Posterior cingulate gyrus (tissue), 11 donors: ENCODE measurements around the gene MCTP1.
"Not testable (repeated sequence)": the region's sequence is repeated elsewhere in the genome, so short reads cannot be mapped to it uniquely, and the experiment has no call there.

Experiments
- DNase-seq, 10 donors: peaks; one replicate each; pipeline versions ENCODE4 v3.0.0 to v3.0.0-alpha.2; 2020 to 2021; ENCODE audit warnings: mixed read lengths in 3 of 10
- intact Hi-C: fragments of 100-400 bp; cut with DNase I; formaldehyde crosslinking; loops from one replicate; pipeline ENCODE4 v1.15.1; 2023

Gene MCTP1

DNA sequence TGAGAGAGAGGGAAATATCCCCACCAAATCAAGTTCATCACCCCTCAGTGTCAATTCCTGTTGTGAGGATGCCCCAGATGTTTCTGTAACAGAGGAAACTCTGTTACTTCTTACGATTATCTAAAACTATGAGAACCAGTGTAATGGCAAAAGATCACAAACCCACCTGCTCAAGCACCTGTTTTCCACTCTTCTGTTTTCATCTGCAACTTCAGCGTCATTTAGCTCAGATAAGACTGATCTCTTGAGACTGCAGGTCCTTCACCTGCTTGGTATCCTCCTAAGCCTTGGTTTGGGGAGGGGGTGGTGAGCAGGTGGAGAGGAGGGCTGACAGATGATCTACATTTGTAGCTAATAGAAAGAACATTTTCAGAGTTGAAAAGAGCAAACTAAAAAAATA is 437.2 kb downstream of the MCTP1 start:
- DNase-seq: no peak
- intact Hi-C loops: no loop called here

GRCh38 chr5:94847019-94847418 is 437.9 kb downstream of the MCTP1 start:
- intact Hi-C loops: no loop called here
- DNase-seq: no peak

DNA sequence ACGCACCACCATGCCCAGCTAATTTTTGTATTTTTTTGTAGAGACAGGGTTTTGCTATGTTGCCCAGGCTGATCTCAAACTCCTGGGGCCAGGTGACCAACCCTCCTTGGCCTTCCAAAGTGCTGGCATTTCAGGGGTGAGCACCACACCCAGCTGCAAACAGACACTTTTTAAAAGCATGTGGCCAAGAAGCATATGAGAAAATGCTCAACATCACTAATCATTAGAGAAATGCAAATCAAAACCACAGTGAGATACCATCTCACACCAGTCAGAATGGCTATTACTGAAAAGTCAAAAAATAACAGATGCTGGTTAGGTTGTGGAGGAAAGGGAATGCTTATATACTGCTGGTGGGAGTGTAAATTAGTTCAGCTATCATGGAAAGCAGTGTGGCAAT is 439.2 kb downstream of the MCTP1 start:
- intact Hi-C loops, DNase-seq: not testable (repeated sequence)

DNA sequence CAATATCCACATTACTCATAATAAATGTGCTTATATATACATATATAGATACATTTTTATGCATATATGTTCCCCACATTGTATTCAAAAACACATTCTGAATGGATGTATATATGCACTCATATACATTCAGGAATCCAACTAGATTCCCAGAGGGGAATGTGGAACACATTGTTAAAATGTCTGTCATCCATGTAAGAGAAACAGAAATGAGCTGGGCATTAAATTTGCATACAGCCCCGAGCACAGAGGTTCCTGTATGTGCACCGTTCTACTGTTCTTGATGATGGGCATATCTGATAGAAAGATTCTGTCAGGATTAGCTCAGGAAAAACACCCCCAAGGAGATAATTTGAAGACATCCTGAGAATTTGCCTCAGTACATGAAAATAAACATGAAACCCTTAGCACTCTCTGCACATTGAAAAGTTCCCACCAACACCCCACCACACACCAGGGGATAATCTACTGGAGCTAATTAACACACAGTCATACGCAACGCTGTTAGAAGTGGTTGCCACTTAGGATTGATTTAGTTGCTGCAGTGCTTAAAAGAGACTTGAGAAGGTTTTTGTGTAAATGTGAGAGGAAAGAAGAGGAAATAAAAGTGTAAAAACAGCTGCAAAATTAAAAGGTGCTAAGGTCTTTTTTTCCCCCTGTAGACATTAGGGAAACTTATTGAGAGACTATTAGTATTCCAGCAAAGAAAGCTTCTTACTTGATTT is 443.1 kb downstream of the MCTP1 start:
- DNase-seq: no peak
- intact Hi-C loops: no loop called here

- DNase-seq: no peak
- intact Hi-C loops: no loop called here
Observed at GRCh38 chr5:94833851-94834250, 451.0 kb downstream of the MCTP1 start.

- intact Hi-C loops: no loop called here
- DNase-seq: no peak
Observed at GRCh38 chr5:94832685-94833084, 452.2 kb downstream of the MCTP1 start.

DNA sequence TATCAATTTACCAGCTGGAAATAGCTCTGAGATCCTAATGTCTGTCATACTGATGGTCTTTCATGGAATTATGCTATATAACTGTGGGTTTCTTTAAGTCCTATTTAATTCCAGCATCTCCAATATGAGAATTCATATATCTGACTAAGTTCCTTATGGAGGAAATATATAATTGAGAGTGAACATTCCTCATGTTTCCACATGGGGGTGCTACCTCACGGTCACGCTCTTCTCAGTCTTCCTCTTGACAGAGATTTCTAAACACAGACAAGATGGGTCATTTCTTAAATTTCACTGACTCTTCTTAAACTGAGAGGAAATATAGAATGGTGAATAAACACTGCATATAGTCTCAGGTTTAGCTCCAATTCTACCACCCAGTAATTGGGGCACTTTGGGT is 454.4 kb downstream of the MCTP1 start:
- no peak for DNase-seq
- intact Hi-C loops: no loop called here

DNA sequence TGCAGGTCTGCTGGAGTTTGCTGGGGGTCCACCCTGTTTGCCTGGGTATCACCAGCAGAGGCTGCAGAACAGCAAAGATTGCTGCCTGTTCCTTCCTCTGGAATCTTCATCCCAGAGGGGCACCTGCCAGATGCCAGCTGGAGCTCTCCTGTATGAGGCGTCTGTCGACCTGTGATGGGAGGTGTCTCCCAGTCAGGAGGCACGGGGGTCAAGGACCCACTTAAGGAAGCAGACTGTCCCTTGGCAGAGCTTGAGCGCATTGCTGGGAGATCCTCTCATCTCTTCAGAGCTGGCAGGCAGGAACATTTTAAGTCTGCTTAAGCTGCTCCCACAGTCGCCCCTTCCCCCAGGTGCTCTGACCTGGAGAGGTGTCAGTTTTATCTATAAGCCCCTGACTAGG is 456.7 kb downstream of the MCTP1 start:
- intact Hi-C loops: not testable (repeated sequence)
- peak in 1 of 10 donors; percentile 65 for DNase-seq

- intact Hi-C loops: no loop called here
- DNase-seq: no peak
Observed at GRCh38 chr5:94820488-94820887, 464.4 kb downstream of the MCTP1 start.

- intact Hi-C loops: no loop called here
- no peak for DNase-seq
Observed at GRCh38 chr5:94818904-94819303, 466.0 kb downstream of the MCTP1 start.

GRCh38 chr5:94815313-94816039 is 469.4 kb downstream of the MCTP1 start:
- intact Hi-C loops: no loop called here
- no peak for DNase-seq

DNA sequence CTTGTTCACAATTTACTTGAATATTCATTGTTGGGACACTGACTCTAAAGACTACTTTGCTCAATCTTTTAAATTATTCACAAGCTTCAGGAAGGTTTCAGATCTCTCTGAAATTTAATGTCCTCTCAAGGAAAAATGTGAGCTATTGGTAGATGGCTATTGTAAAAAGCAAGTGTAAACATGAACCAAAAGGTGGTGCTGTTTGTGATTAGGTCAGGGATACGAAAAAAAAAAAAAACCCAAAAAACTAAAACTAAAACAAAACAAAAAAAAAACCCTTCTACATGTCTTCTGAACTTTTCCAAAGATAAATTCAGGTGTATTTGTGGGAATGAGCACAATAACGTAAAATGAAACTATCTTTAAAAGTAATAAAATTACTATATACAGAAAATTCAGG is 472.7 kb downstream of the MCTP1 start:
- intact Hi-C loops: no loop called here
- DNase-seq: no peak

- DNase-seq: no peak
- intact Hi-C loops: no loop called here
Observed at GRCh38 chr5:94811331-94811730, 473.6 kb downstream of the MCTP1 start.

DNA sequence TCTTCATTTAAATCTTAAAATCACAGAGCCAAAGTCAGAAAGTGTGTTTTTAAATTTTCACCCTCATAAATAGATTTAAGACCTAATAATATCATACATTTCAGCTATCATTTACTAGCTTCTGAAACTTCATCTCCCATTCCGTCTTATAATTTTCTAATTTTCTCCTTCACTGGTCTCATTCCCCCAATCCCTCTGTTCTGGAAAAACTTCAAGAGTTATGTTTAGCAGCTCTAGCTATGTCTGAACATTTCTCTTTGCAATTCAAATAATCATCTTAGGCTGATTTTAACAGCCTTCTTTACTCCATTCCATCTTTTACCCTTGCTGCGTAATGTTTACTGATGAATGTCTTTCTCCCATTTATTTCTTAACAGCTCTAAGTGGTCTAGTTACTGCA is 474.0 kb downstream of the MCTP1 start:
- intact Hi-C loops: no loop called here
- DNase-seq: no peak

DNA sequence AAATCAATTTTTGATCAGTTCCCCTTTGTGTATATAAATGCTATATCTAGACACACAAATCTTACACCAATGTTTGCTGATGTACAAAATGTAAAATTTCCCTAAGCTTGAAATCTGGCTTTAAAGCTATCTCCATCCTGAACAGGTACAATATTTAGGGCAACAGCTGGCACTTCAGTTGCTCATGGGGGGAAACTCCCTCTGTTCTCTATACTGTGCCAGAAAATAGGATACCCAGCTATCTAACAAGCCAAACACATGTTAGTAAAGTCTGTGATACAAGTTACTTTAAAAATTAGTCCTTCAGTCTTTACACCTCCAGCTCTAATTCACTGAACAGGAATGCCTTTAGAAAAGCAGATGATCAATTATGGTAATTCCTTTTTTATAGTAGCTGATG is 474.6 kb downstream of the MCTP1 start:
- no peak for DNase-seq
- intact Hi-C loops: no loop called here

DNA sequence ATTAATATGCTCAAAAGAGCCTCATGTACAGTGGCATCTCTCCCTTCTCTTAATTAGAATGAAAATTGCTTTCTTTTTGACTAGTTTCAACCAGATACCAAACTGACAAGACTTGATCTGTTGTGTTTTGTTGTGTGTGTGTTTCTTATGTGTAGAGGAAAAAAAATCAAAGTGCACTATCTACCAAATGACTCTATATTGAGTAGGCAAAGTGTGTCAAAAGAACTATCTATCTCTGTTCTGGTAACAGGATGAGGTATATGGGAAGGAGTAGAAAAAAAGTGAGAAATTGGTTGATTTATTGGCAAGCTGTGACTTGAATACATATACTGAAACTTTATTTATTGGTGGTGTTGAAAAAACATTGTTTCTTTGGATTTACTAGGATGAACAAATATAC is 476.4 kb downstream of the MCTP1 start:
- intact Hi-C loops: no loop called here
- DNase-seq: no peak

- no peak for DNase-seq
- intact Hi-C loops: no loop called here
Observed at GRCh38 chr5:94807985-94808384, 476.9 kb downstream of the MCTP1 start.

DNA sequence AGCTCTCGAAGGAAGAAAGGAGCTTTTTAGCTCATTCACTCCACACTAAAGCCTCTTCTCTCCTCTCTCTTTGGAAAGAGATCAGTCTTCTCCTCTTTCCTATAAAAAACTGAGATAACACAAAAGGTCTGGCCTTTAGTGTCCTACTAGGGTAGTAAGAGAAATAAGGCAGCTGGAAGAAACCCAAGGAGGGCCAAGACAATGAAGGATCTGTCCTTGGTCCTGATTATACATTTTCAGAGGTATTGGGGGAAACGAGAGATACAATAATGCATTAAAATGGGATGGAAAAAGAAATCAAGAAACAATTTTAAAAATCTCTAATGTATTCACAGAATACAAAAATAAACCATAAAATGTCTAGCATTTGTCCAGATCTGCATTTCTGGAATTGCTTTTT is 482.4 kb downstream of the MCTP1 start:
- DNase-seq: no peak
- intact Hi-C loops: no loop called here

DNA sequence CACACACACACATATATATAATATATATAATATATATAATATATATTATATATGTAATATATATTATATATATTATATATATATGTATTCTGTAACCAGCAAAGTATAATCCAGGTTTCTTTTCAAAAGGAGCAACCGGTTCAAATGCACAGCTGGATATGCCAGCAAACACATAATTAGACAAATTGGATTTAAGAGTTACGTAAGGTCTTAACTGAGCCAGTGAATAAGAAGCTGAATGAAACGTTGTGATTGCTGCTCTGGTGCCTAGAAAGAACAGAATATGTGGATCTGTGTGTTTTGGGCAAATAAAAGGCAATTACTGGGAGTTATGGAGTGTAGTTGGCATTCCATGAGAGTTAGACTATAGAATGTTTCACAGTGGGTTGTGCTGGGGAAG is 488.3 kb downstream of the MCTP1 start:
- no peak for DNase-seq
- intact Hi-C loops: no loop called here

DNA sequence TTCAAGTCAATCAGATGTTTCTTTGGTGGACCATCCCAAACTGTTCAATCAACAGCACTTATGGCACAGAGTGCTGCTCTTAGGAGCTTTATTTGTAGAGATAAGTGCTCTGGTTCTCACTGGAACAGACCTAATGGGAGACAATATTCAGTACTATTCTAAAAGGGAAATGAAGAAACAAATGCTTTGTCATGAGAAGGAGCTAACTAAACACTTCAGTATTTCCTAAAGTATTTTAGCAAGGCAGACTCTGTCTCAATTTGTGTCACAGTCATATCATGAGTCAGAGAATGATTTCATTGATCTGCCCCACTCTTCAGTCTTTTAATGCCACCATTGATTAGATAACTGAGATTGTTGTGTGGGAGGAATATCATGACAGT is 491.1 kb downstream of the MCTP1 start:
- no peak for DNase-seq
- intact Hi-C loops: no loop called here

GRCh38 chr5:94793113-94793815 is 491.6 kb downstream of the MCTP1 start:
- DNase-seq: no peak
- intact Hi-C loops: no loop called here

- intact Hi-C loops: no loop called here
- DNase-seq: peak in 3 of 10 donors; percentile 52 to 67 (median 61)
Observed at GRCh38 chr5:94791829-94792228, 493.1 kb downstream of the MCTP1 start.
